Fibroblast of lung (primary cell): ENCODE measurements around the gene PHF2. TPM values are rescaled to one million over a fixed set of nuclear protein-coding genes. Genes with fewer than 3 reads are reported as not detected.

Experiments
- DNase-seq, 2 donors: peaks; one replicate each; pipeline versions ENCODE4 v3.0.0 to v3.0.0-alpha.2; 2010; ENCODE audit warnings: low read depth in 2 of 2
- H2AFZ ChIP-seq: 2 replicates; pipeline ENCODE4 v1.5.1; 2012; ENCODE audit warnings: low read length, control low read depth, inconsistent platforms
- H3K27ac ChIP-seq: 2 replicates; pipeline ENCODE4 v1.5.1; 2011; ENCODE audit warnings: low read length, control low read depth; ENCODE audit not compliant: insufficient read depth
- H3K27me3 ChIP-seq: 2 replicates; pipeline ENCODE4 v1.5.1; 2011; ENCODE audit warnings: mild to moderate bottlenecking, low read length; ENCODE audit not compliant: control insufficient read depth, insufficient read depth
- H3K36me3 ChIP-seq: 2 replicates; pipeline ENCODE4 v1.5.1; 2011; ENCODE audit warnings: low read length; ENCODE audit not compliant: control insufficient read depth, insufficient read depth
- H3K4me1 ChIP-seq: 2 replicates; pipeline ENCODE4 v1.5.1; 2011; ENCODE audit warnings: low read length; ENCODE audit not compliant: control insufficient read depth, insufficient read depth; ENCODE audit errors: extremely low read depth
- H3K4me2 ChIP-seq: 2 replicates; pipeline ENCODE4 v1.5.1; 2011; ENCODE audit warnings: low read length, control low read depth; ENCODE audit not compliant: insufficient read depth; ENCODE audit errors: extremely low read depth
- H3K4me3 ChIP-seq, 4 experiments: fragments of 200-600 bp in 1 of 4; sonication (generic) in 1 of 4; replicated peaks in 1 of 4; 2 replicates each; pipeline ENCODE4 v1.5.1; 2011 to 2016; ENCODE audit warnings: low read length in 4 of 4, low read depth in 3 of 4, mild to moderate bottlenecking in 3 of 4, control low read depth in 2 of 4, inconsistent platforms in 1 of 4, mixed read lengths in 1 of 4; ENCODE audit not compliant: insufficient read depth in 1 of 4; ENCODE audit errors: control extremely low read depth in 1 of 4
- H3K79me2 ChIP-seq: 2 replicates; pipeline ENCODE4 v1.5.1; 2012; ENCODE audit warnings: mild to moderate bottlenecking, low read length, inconsistent platforms; ENCODE audit not compliant: control insufficient read depth, insufficient read depth
- H3K9ac ChIP-seq: 2 replicates; pipeline ENCODE4 v1.5.1; 2011; ENCODE audit warnings: mild to moderate bottlenecking, low read length, control low read depth; ENCODE audit not compliant: insufficient read depth
- H3K9me3 ChIP-seq: 2 replicates; pipeline ENCODE4 v1.5.1; 2012; ENCODE audit warnings: low read depth, low read length; ENCODE audit not compliant: control insufficient read depth, insufficient read depth
- H4K20me1 ChIP-seq: 2 replicates; pipeline ENCODE4 v1.5.1; 2011; ENCODE audit warnings: low read length; ENCODE audit not compliant: control insufficient read depth, insufficient read depth; ENCODE audit errors: extremely low read depth
- EZH2 ChIP-seq: IDR thresholded peaks from 2 replicates; pipeline ENCODE4 v1.5.1; 2012; ENCODE audit warnings: low read length, control low read depth, mild to moderate bottlenecking; ENCODE audit errors: missing control alignments
- polyA plus RNA-seq, 2 donors: library from polyadenylated mRNA; depleted of rRNA in 1 of 2; stranded (reverse) in 1 of 2; unstranded in 1 of 2; fragments of >200 nt; gene quantifications; 2 replicates each; pipeline ENCODE4 v1.2.1, GENCODE V29; 2011 to 2012; ENCODE audit warnings: missing spikeins in 1 of 2
- total RNA-seq: library from RNA; depleted of rRNA; stranded (reverse); fragments of >200 nt; gene quantifications from 2 replicates; pipeline ENCODE4 v1.2.1, GENCODE V29; 2014
- TF ChIP-seq, protein P1 (sequence below), 2 donors: IDR thresholded peaks in 1 of 2; conservative IDR thresholded peaks in 1 of 2; 1 replicate in 1 of 2; 2 replicates in 1 of 2; pipeline ENCODE4 v1.5.1; 2011 to 2012; ENCODE audit warnings: low read length in 2 of 2, control low read depth in 1 of 2, inconsistent platforms in 1 of 2, low read depth in 1 of 2, mild to moderate bottlenecking in 1 of 2

The PHF2 gene
- total and polyA plus RNA-seq, 2 donors (not counting 1 experiment from before 2014, with no cell fraction given) = 9.2 to 13.4 TPM

- TF ChIP-seq, protein P1, sequence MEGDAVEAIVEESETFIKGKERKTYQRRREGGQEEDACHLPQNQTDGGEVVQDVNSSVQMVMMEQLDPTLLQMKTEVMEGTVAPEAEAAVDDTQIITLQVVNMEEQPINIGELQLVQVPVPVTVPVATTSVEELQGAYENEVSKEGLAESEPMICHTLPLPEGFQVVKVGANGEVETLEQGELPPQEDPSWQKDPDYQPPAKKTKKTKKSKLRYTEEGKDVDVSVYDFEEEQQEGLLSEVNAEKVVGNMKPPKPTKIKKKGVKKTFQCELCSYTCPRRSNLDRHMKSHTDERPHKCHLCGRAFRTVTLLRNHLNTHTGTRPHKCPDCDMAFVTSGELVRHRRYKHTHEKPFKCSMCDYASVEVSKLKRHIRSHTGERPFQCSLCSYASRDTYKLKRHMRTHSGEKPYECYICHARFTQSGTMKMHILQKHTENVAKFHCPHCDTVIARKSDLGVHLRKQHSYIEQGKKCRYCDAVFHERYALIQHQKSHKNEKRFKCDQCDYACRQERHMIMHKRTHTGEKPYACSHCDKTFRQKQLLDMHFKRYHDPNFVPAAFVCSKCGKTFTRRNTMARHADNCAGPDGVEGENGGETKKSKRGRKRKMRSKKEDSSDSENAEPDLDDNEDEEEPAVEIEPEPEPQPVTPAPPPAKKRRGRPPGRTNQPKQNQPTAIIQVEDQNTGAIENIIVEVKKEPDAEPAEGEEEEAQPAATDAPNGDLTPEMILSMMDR (conservative IDR thresholded peaks at IDR 0.05 in 1 of 2, IDR thresholded peaks at IDR 0.05 in 1 of 2; ENCODE audit: low read depth in 1 of 2, low read length in 2 of 2) = no peak
- no peak overlapping the region for H3K4me2 ChIP-seq
- no peaks in the 10 kb centered on the region for H3K4me1 ChIP-seq
- no peaks in the 10 kb centered on the region for H3K27me3 ChIP-seq
- no peak overlapping the region for H2AFZ ChIP-seq
- no peak overlapping the region for H3K9ac ChIP-seq
- no peaks in the 10 kb centered on the region for H4K20me1 ChIP-seq
- no peak overlapping the region for H3K4me3 ChIP-seq
- no peaks in the 10 kb centered on the region for H3K79me2 ChIP-seq
- H3K9me3 ChIP-seq = no peaks in the 10 kb centered on the region
- H3K27ac ChIP-seq = no peak overlapping the region
- DNase-seq = no peak
- H3K36me3 ChIP-seq = no peaks in the 10 kb centered on the region
Measured at GRCh38 chr9:93702261-93702660, 125.9 kb downstream of the PHF2 start.

DNA sequence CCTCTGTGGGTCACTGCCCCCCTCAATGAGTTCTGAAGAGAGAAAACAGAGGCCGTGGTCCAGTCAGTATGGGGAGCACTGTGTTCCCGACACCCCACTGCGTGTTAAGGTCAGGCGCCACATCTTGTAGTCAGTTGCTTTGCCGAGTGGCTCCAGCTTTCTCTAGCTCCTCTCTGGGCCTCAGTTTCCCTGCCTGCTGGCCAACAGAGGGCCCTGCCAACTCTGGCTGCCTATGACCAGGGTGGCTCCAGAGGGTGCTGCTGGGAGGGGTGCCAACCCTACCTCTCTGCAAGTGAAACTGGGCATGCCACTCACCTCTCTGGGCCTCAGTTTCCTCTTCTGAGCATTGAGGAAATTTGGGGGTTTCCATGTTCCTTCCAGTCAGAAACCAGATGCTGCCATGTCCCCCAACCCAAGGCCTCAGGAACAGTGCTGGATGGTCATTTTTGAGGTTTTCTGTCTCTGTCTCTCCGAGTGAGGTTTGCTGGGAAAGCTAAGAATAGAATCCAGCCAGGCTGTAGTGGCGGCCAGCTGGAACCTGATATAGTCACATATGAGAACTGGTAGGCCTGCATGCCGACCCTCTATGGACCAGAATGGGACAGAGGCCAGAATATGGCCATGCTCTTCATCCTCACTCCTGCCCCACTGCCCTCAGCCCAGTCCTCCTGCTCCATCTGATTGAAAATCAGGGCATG lies 132.1 kb downstream of the PHF2 start:
- no peak overlapping the region for H2AFZ ChIP-seq

DNA sequence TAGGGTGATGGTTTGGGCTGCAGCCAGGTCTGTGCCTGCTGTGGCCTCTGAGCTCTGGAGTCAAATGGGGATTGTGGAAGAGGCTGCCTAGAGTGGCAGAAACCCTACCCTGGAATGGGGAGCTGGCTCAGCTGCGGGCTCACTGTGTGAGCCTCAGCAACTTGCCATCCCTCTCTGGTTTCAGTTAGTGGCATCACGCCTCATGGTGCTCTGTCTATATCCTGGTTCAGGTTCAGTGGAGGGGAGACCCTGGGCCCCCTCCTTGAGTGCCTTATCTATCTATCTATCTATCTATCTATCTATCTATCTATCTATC lies 132.6 kb downstream of the PHF2 start:
- Histone ChIP-seq H3K27me3 (no peaks in the 10 kb centered on the region), H2AFZ (no peak overlapping the region), H3K27ac (no peak overlapping the region), H4K20me1 (no peaks in the 10 kb centered on the region), H3K9me3 (no peaks in the 10 kb centered on the region), H3K4me1 (no peaks in the 10 kb centered on the region), H3K79me2 (no peaks in the 10 kb centered on the region), H3K4me2 (no peak overlapping the region), H3K9ac (no peak overlapping the region), H3K4me3 (no peak overlapping the region), H3K36me3 (no peaks in the 10 kb centered on the region)
- TF ChIP-seq EZH2 = no peak
- TF ChIP-seq, protein P1 (conservative IDR thresholded peaks at IDR 0.05 in 1 of 2, IDR thresholded peaks at IDR 0.05 in 1 of 2; ENCODE audit: low read depth in 1 of 2, low read length in 2 of 2) = no peak
- no peak for DNase-seq

More for the DNA sequence above, 132.1 kb downstream of the PHF2 start:
- Histone ChIP-seq H3K27me3 (no peaks in the 10 kb centered on the region), H3K27ac (no peak overlapping the region), H3K4me2 (no peak overlapping the region), H3K4me1 (no peaks in the 10 kb centered on the region), H3K9ac (no peak overlapping the region), H3K9me3 (no peaks in the 10 kb centered on the region), H3K79me2 (no peaks in the 10 kb centered on the region), H3K4me3 (no peak overlapping the region), H4K20me1 (no peaks in the 10 kb centered on the region), H3K36me3 (no peaks in the 10 kb centered on the region)
- DNase-seq = no peak
- TF ChIP-seq, protein P1 (conservative IDR thresholded peaks at IDR 0.05 in 1 of 2, IDR thresholded peaks at IDR 0.05 in 1 of 2; ENCODE audit: low read depth in 1 of 2, low read length in 2 of 2) = no peak
- no peak for TF ChIP-seq EZH2
